BE2C (cell line): Measurements from ENCODE around the gene GSE1.

Source experiments
- DNase-seq: peaks from one replicate; pipeline ENCODE4 v3.0.0-alpha.2; 2020
- H3K27me3 ChIP-seq: fragments of 250-450 bp; sonication (Bioruptor Pico); 2 replicates; pipeline ENCODE4 v1.5.1; 2020; ENCODE audit warnings: mild to moderate bottlenecking
- H3K36me3 ChIP-seq: fragments of 250-450 bp; sonication (Bioruptor Pico); 2 replicates; pipeline ENCODE4 v1.5.1; 2020; ENCODE audit warnings: mild to moderate bottlenecking
- H3K4me1 ChIP-seq: fragments of 250-450 bp; sonication (Bioruptor Pico); 2 replicates; pipeline ENCODE4 v1.5.1; 2020
- H3K4me3 ChIP-seq: 2 replicates; pipeline ENCODE4 v1.5.1; 2011; ENCODE audit warnings: low read depth, low read length
- H3K9me3 ChIP-seq: fragments of 250-450 bp; sonication (Bioruptor Pico); 2 replicates; pipeline ENCODE4 v1.5.1; 2020
- TF ChIP-seq, protein P1 (sequence below): IDR thresholded peaks from 2 replicates; pipeline ENCODE4 v1.5.1; 2012; ENCODE audit warnings: mild to moderate bottlenecking, low read depth, low read length

GSE1 gene

GRCh38 chr16:85629853-85630252 lies 16.7 kb downstream of the GSE1 start:
- H3K9me3 ChIP-seq: peaks cover 5% of the 10 kb centered on the region; the same call in 1 of the 2 replicates
- DNase-seq: no peak
- H3K36me3 ChIP-seq: peaks cover 63% of the 10 kb centered on the region
- no peak overlapping the region for H3K4me3 ChIP-seq
- no peaks in the 10 kb centered on the region for H3K27me3 ChIP-seq
- TF ChIP-seq, protein P1, sequence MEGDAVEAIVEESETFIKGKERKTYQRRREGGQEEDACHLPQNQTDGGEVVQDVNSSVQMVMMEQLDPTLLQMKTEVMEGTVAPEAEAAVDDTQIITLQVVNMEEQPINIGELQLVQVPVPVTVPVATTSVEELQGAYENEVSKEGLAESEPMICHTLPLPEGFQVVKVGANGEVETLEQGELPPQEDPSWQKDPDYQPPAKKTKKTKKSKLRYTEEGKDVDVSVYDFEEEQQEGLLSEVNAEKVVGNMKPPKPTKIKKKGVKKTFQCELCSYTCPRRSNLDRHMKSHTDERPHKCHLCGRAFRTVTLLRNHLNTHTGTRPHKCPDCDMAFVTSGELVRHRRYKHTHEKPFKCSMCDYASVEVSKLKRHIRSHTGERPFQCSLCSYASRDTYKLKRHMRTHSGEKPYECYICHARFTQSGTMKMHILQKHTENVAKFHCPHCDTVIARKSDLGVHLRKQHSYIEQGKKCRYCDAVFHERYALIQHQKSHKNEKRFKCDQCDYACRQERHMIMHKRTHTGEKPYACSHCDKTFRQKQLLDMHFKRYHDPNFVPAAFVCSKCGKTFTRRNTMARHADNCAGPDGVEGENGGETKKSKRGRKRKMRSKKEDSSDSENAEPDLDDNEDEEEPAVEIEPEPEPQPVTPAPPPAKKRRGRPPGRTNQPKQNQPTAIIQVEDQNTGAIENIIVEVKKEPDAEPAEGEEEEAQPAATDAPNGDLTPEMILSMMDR: no peak
- peaks cover 35% of the 10 kb centered on the region for H3K4me1 ChIP-seq

DNA sequence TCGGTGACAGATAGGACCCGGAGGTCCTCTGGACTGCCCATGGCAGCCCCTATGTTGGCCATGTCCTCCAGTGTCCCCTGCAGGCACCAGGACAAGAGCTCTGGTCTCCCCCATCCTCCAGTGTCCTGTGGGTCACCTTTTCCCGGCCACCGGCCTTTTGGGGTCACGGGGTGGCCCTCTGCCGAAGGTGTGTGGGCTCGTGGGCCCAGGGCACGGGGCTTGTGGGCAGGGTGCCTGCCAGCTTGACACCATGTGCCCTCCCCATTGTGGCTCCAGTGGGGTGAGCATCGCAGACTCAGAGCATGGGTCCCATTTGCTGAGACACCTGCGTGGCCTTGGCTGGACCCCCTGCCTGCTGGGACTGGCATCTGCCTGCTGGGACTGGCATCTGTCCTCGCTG lies 18.1 kb downstream of the GSE1 start:
- H3K27me3 ChIP-seq: no peaks in the 10 kb centered on the region
- DNase-seq: no peak
- TF ChIP-seq, protein P1: no peak
- peaks cover 5% of the 10 kb centered on the region; the same call in 1 of the 2 replicates for H3K9me3 ChIP-seq
- H3K4me1 ChIP-seq: peaks cover 32% of the 10 kb centered on the region
- peaks cover 68% of the 10 kb centered on the region for H3K36me3 ChIP-seq
- no peak overlapping the region for H3K4me3 ChIP-seq

DNA sequence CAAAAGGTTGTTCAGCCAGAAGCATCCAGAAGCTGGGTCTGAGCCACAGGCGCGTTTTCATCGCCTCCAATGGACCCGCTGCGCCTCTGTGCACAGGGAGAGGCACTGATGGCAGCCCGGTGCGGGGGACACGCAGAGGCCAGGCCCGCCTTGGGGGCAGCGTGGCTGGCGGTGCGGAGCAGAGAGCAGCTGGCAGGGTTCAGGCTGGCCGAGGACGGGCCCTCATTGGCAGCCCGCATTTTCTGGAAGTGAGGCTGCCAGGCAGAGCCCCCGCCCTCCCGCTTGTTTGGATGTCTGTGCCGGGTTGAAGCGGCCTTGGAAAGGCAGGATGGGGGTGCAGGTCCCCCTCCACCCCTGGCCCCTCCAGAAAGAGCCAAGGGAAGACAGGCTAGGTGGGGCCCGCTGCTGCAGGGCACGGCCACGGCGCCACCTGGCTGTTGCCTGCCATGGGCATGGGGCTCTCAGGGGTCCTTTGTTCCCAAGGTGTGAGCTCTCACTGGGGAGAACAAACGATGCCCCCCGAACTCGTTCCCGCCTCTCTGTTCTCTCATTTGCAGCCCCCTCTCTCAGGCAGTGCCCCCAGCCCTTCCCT lies 18.8 kb downstream of the GSE1 start:
- Histone ChIP-seq H3K36me3 (peaks cover 74% of the 10 kb centered on the region), H3K27me3 (no peaks in the 10 kb centered on the region), H3K9me3 (peaks cover 5% of the 10 kb centered on the region; the same call in 1 of the 2 replicates), H3K4me1 (peaks cover 27% of the 10 kb centered on the region), H3K4me3 (no peak overlapping the region)
- TF ChIP-seq, protein P1: peak; percentile 39
- no peak for DNase-seq

DNA sequence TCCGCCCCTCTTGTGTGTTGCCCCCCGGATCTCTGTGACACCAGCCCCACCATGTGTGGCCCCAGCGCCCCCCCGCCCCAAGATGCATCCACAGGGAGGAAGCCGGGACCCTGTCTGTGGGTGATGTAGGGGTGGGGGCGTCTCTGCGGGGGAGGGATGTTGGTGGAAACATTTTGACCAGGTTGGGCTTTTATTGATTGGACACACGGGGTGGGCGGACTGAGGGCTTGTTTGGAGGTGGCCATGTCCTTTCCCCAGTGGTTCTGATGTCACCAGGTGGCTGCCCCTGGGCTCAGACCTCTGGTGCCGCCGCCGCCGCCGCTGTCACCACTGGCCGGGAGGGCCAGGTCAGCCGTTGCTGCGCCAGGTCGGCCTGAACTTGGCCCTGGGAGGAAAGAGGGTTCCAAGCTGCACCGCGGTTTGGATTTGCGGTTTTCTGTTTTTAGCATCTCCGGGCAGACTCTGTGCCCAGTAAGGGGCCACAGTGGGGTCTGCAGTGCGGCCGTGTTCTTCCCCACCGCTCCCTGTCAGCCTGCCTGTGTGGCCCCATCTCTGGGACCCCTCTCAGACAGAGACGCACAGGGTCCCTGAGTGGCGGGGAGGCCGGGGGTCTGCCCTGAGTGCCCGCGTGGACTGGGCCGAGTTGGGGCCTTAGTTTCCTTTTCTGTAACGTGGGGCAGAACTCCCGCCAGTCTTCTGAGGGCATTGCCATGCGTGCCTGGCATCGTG lies 19.8 kb downstream of the GSE1 start:
- H3K4me1 ChIP-seq: peaks cover 32% of the 10 kb centered on the region
- no peaks in the 10 kb centered on the region for H3K27me3 ChIP-seq
- TF ChIP-seq, protein P1: no peak
- H3K9me3 ChIP-seq: peaks cover 5% of the 10 kb centered on the region; the same call in 1 of the 2 replicates
- H3K4me3 ChIP-seq: no peak overlapping the region
- peaks cover 81% of the 10 kb centered on the region for H3K36me3 ChIP-seq
- no peak for DNase-seq

- TF ChIP-seq, protein P1: no peak
- Histone ChIP-seq H3K4me3 (no peak overlapping the region), H3K27me3 (no peaks in the 10 kb centered on the region), H3K36me3 (peaks cover 78% of the 10 kb centered on the region), H3K4me1 (peaks cover 37% of the 10 kb centered on the region), H3K9me3 (peaks cover 5% of the 10 kb centered on the region; the same call in 1 of the 2 replicates)
- DNase-seq: no peak
Measured at GRCh38 chr16:85633438-85633743, 20.3 kb downstream of the GSE1 start.

GRCh38 chr16:85633888-85634287 lies 20.8 kb downstream of the GSE1 start:
- H3K4me1 ChIP-seq: peaks cover 39% of the 10 kb centered on the region
- DNase-seq: no peak
- no peaks in the 10 kb centered on the region for H3K27me3 ChIP-seq
- peaks cover 75% of the 10 kb centered on the region for H3K36me3 ChIP-seq
- H3K9me3 ChIP-seq: peaks cover 5% of the 10 kb centered on the region; the same call in 1 of the 2 replicates
- no peak overlapping the region for H3K4me3 ChIP-seq
- TF ChIP-seq, protein P1: no peak
